ENCODE data around the gene RPL32. TPM values are rescaled to one million over a fixed set of nuclear protein-coding genes. Genes with fewer than 3 reads are reported as not detected.

RPL32 gene
- total and polyA plus RNA-seq, 2 donors (not counting 3 experiments of a cell fraction or from before 2014, with no cell fraction given): 1,075 to 1,588 TPM

DNA sequence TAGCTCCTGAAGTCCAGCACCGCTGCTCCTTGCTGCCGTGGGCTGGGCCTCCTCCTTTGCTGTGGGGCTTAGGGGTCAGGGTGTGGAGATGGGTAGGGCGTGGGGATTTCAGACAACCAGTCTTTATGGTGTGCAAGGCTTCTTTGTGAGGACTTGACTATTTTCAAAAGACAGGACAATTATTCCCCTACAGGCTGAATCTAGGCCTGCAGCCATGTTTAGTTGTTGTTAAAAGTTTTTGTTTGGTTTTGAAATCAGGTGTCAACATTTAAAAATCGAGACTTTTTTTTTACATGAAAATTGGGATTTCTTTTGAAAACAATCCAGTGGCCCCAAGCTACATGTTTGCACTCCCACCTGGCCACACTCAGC is 10.6 kb downstream of the RPL32 start:
- TF ChIP-seq JUN (IDR thresholded peaks at IDR 0.05; ENCODE audit: borderline replicate concordance, insufficient read depth, insufficient read length, low read depth): no peak
- TF ChIP-seq, protein P1, sequence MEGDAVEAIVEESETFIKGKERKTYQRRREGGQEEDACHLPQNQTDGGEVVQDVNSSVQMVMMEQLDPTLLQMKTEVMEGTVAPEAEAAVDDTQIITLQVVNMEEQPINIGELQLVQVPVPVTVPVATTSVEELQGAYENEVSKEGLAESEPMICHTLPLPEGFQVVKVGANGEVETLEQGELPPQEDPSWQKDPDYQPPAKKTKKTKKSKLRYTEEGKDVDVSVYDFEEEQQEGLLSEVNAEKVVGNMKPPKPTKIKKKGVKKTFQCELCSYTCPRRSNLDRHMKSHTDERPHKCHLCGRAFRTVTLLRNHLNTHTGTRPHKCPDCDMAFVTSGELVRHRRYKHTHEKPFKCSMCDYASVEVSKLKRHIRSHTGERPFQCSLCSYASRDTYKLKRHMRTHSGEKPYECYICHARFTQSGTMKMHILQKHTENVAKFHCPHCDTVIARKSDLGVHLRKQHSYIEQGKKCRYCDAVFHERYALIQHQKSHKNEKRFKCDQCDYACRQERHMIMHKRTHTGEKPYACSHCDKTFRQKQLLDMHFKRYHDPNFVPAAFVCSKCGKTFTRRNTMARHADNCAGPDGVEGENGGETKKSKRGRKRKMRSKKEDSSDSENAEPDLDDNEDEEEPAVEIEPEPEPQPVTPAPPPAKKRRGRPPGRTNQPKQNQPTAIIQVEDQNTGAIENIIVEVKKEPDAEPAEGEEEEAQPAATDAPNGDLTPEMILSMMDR (IDR thresholded peaks at IDR 0.05; ENCODE audit: extremely low read depth in 1 of 2, insufficient read depth in 1 of 2, low read depth in 1 of 2, low read length in 2 of 2): peak in 1 of 2 donors; percentile 9
- FAIRE-seq: no peak
- ChIA-PET POLR2A (no interaction called here), CTCF (interaction anchor here (1.1 to 3.1 kb wide), 6 partner anchors 8 to 43 kb away, joined by 4 to 15 read pairs (median 4); partner anchors contain the start of genes CAND2 and RPL32)
- no peak overlapping the region for H3K27ac ChIP-seq (ENCODE audit: insufficient read depth, low read depth, low read length)
- BruUV-seq (replicated peaks): no TSS peak
- H3K27me3 ChIP-seq (ENCODE audit: control insufficient read depth in 2 of 2, insufficient read depth in 2 of 2, low read length in 2 of 2): no peaks in the 10 kb centered on the region
- intact Hi-C loops (cut with micrococcal nuclease): loop anchor here (2.0 kb wide), 2 partner anchors 20 to 44 kb away; no protein-coding TSS in a partner anchor
- dilution Hi-C loops (cut with MboI; ENCODE audit: extremely low pct_ligation_motif_present, low sequenced_read_pairs): no loop called here
- no peak for DNase-seq (ENCODE audit: low read depth, low spot score)
- no peaks in the 10 kb centered on the region for H3K9me3 ChIP-seq (replicated peaks; ENCODE audit: control insufficient read depth, insufficient read depth, low read length)
- H3K9ac ChIP-seq (replicated peaks; ENCODE audit: extremely low read depth, insufficient read depth, low read length): no peak overlapping the region
- H3K79me2 ChIP-seq (ENCODE audit: control insufficient read depth, insufficient read depth, low read length): peaks cover 6% of the 10 kb centered on the region
- H3K9me1 ChIP-seq (replicated peaks; ENCODE audit: control insufficient read depth, extremely low read depth, insufficient read depth, low read length): no peaks in the 10 kb centered on the region
- H3K4me2 ChIP-seq (ENCODE audit: insufficient read depth, low read length): no peak overlapping the region
- no peak overlapping the region for H2AFZ ChIP-seq (ENCODE audit: low read depth, low read length)
- H3K36me3 ChIP-seq (ENCODE audit: control insufficient read depth in 2 of 2, extremely low read depth in 1 of 2, insufficient read depth in 2 of 2, low read length in 2 of 2): peaks cover 22 to 30% of the 10 kb centered on the region in 2 experiments
- H3K4me1 ChIP-seq (ENCODE audit: control insufficient read depth, extremely low read depth, insufficient read depth, low read length): peaks cover 7% of the 10 kb centered on the region
- H3K4me3 ChIP-seq (replicated peaks in 1 of 3; ENCODE audit: insufficient read depth in 1 of 3, low read depth in 1 of 3, low read length in 3 of 3): no peak overlapping the region
- no peaks in the 10 kb centered on the region for H4K20me1 ChIP-seq (replicated peaks; ENCODE audit: control insufficient read depth, extremely low read depth, insufficient read depth, low read length)

DNA sequence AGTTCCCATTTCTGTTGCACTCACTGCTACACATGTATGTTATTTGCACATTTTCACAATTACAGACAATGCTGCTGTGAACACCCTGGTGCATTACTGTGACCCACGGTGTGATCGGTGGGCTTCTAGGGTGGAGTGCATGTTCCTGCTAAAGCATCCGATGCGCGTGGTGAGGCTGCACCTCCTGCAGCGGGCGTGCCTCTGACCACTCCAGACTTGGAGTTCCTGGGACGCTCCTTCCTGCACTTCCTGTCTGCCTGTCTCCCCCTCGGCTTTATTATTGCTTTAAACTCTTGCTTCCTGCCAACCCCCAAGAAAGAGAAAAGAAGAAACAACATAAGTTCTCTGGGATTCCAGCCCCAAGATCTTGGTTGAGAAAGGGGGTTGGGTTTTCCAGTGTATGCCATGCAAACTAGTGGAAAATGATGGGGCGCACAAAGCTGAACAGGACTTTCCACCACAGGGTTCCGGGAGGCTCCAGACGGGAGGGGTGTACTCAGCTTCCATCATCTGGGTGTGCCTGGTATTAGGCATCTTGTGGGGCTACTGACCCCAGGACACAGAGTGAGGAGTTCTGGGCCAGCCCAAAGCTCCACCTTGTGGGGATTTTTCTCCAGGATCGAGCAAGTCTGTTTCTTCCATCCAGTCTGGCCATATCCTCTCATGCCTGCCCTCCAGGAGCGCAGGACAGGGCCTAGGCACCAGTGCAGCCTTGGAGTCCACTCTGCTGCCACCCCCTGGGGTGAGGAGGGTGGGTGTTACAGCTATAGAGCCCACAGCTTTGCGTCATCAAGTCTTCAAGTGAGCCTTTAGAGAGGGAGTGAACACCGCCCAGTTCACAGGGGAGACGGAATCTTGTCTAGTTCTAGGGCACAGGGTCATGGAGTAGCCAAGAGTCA is 11.2 kb downstream of the RPL32 start:
- dilution Hi-C loops (cut with MboI; ENCODE audit: extremely low pct_ligation_motif_present, low sequenced_read_pairs) (no loop called here), intact Hi-C loops (cut with micrococcal nuclease) (loop anchor here (2.0 kb wide), 2 partner anchors 19 to 43 kb away; no protein-coding TSS in a partner anchor)
- no peaks in the 10 kb centered on the region for H3K27me3 ChIP-seq (ENCODE audit: control insufficient read depth in 2 of 2, insufficient read depth in 2 of 2, low read length in 2 of 2)
- H3K79me2 ChIP-seq (ENCODE audit: control insufficient read depth, insufficient read depth, low read length): peaks cover under 1% of the 10 kb centered on the region
- H3K4me3 ChIP-seq (replicated peaks in 1 of 3; ENCODE audit: insufficient read depth in 1 of 3, low read depth in 1 of 3, low read length in 3 of 3): no peak overlapping the region
- ChIA-PET CTCF (interaction anchor here (1.1 to 3.1 kb wide), 6 partner anchors 7 to 43 kb away, joined by 4 to 15 read pairs (median 4); partner anchors contain the start of genes CAND2 and RPL32), POLR2A (no interaction called here)
- H3K27ac ChIP-seq (ENCODE audit: insufficient read depth, low read depth, low read length): no peak overlapping the region
- TF ChIP-seq EZH2 (IDR thresholded peaks at IDR 0.05; ENCODE audit: borderline replicate concordance, low read depth, low read length, severe bottlenecking): no peak
- no peaks in the 10 kb centered on the region for H3K9me3 ChIP-seq (replicated peaks; ENCODE audit: control insufficient read depth, insufficient read depth, low read length)
- no peak overlapping the region for H3K4me2 ChIP-seq (ENCODE audit: insufficient read depth, low read length)
- peaks cover 16 to 26% of the 10 kb centered on the region in 2 experiments for H3K36me3 ChIP-seq (ENCODE audit: control insufficient read depth in 2 of 2, extremely low read depth in 1 of 2, insufficient read depth in 2 of 2, low read length in 2 of 2)
- DNase-seq (ENCODE audit: low read depth, low spot score) (no peak), FAIRE-seq (no peak)
- H3K9ac ChIP-seq (replicated peaks; ENCODE audit: extremely low read depth, insufficient read depth, low read length): no peak overlapping the region
- no peaks in the 10 kb centered on the region for H4K20me1 ChIP-seq (replicated peaks; ENCODE audit: control insufficient read depth, extremely low read depth, insufficient read depth, low read length)
- peaks cover 7% of the 10 kb centered on the region for H3K4me1 ChIP-seq (ENCODE audit: control insufficient read depth, extremely low read depth, insufficient read depth, low read length)
- BruUV-seq (replicated peaks): no TSS peak
- no peak overlapping the region for H2AFZ ChIP-seq (ENCODE audit: low read depth, low read length)
- no peaks in the 10 kb centered on the region for H3K9me1 ChIP-seq (replicated peaks; ENCODE audit: control insufficient read depth, extremely low read depth, insufficient read depth, low read length)

All from endothelial cell of umbilical vein (primary cell).